DMS53 treated with DMSO at 0.1 percent for 48 hours (cell line): ENCODE results near the gene PAPLN.

Experiments
- DNase-seq: peaks from one replicate; lab custom pipeline; 2025; ENCODE audit not compliant: unreplicated experiment; lab: John Stamatoyannopoulos, UW

PAPLN gene

GRCh38 chr14:73243748-73244147, 6.4 kb downstream of the PAPLN start:
- DNase-seq: no peak

- no peak for DNase-seq
These were observed 7.4 kb downstream of the PAPLN start for GRCh38 chr14:73244541-73245290.

- DNase-seq: no peak
These were observed 8.4 kb downstream of the PAPLN start for GRCh38 chr14:73245480-73246325.

- DNase-seq: no peak
These were observed 9.3 kb downstream of the PAPLN start for GRCh38 chr14:73246387-73247150.

- DNase-seq: no peak
These were observed 11.0 kb downstream of the PAPLN start for GRCh38 chr14:73248108-73248868.

- DNase-seq: no peak
These were observed 11.8 kb downstream of the PAPLN start for GRCh38 chr14:73249108-73249507.

- no peak for DNase-seq
These were observed 12.4 kb downstream of the PAPLN start for GRCh38 chr14:73249564-73250316.

- no peak for DNase-seq
These were observed 13.0 kb downstream of the PAPLN start for GRCh38 chr14:73250317-73250713.

- no peak for DNase-seq
These were observed 13.6 kb downstream of the PAPLN start for GRCh38 chr14:73250781-73251500.

- DNase-seq: no peak
These were observed 14.4 kb downstream of the PAPLN start for GRCh38 chr14:73251516-73252215.

GRCh38 chr14:73252491-73253322, 15.4 kb downstream of the PAPLN start:
- no peak for DNase-seq

GRCh38 chr14:73253323-73253610, 16.0 kb downstream of the PAPLN start:
- no peak for DNase-seq

- no peak for DNase-seq
These were observed 16.4 kb downstream of the PAPLN start for GRCh38 chr14:73253721-73254120.

- no peak for DNase-seq
These were observed 17.1 kb downstream of the PAPLN start for GRCh38 chr14:73254247-73255004.

GRCh38 chr14:73255005-73255400, 17.7 kb downstream of the PAPLN start:
- DNase-seq: no peak

- DNase-seq: no peak
These were observed 18.5 kb downstream of the PAPLN start for GRCh38 chr14:73255693-73256225.

GRCh38 chr14:73258076-73258475, 20.8 kb downstream of the PAPLN start:
- no peak for DNase-seq
